GM19238 (cell line): ENCODE measurements around the gene CCDC183.
A peak's percentile ranks its signal among the peaks of the same experiment; 100 is the strongest.
"Not testable (repeated sequence)": the region's sequence is repeated elsewhere in the genome, so short reads cannot be mapped to it uniquely, and the experiment has no call there.

Experiments used
- DNase-seq: peaks from one replicate; pipeline ENCODE4 v3.0.0; 2011; ENCODE audit warnings: low spot score; ENCODE audit not compliant: insufficient read length

The CCDC183 gene

DNA sequence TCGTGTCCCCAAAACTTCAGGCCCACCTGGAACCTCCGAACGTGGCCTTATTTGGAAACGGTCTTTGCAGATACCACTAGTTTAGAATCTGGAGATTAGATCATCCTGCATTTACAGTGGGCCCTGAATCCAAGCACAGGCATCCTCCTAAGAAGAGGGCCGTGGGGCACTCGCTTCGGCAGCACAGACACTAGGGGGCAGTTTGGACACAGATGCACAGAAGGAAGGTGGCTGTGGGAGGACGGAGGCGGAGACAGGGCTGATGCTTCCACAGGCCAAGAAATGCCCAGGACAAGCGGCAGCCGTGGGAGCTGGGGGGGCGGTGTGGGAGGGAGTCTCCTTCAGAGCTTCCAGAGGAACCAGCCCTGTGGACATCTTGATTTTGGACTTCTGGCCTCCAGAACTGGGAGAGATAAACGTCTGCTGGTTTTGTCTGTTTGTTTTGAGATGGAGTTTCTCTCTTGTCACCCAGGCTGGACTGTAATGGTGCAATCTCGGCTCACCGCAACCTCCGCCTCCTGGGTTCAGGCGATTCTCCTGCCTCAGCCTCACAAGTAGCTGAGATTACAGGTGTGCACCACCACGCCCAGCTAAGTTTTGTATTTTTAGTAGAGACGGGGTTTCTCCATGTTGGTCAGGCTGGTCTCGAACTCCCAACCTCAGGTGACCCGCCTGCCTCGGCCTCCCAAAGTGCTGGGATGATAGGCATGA lies 35.1 kb upstream of the CCDC183 start:
- not testable (repeated sequence) for DNase-seq

DNA sequence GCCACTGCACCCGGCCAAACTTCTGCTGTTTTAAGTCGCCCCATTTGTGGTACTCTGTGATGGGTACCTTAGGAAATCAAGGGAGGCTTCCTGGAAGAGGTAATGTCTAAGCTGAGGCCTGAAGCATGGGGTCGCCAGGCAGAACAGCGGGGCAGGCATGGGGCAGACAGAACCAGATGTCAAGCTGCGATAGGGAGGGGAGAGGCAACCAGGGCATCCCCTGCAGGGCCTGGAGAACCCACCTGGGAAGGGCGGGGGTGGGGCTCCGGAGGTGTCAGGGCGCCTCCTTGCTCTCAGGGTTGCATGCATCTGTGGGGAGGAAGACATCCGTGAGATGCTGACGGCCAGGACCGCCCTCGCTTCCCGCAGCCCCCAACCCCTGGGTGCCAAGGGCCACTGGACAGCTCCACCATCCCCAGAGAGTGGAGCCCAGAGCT lies 34.6 kb upstream of the CCDC183 start:
- DNase-seq: no peak

DNA sequence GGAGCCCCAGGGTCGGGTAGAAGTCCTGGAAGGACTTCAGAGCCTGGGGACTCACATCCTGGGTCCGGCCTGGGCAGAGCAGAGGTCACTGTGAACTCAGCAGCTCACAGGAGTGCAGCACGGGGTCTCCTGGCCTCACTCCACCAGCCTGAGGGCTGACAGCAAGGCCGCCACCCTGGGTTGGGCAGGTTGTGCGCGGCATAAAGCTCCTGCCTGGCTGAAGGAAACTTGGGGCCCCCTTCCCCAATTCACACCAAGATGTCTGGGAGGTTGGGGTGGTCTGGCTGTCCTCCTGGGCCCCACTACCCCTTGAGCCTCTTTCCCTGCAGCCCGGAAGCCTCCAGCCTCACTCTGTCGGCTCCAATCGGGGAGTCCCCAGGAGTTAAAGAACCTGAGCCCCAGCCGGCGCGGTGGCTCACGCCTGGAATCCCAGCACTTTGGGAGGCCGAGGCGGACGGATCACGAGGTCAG lies 33.9 kb upstream of the CCDC183 start:
- DNase-seq: no peak

DNA sequence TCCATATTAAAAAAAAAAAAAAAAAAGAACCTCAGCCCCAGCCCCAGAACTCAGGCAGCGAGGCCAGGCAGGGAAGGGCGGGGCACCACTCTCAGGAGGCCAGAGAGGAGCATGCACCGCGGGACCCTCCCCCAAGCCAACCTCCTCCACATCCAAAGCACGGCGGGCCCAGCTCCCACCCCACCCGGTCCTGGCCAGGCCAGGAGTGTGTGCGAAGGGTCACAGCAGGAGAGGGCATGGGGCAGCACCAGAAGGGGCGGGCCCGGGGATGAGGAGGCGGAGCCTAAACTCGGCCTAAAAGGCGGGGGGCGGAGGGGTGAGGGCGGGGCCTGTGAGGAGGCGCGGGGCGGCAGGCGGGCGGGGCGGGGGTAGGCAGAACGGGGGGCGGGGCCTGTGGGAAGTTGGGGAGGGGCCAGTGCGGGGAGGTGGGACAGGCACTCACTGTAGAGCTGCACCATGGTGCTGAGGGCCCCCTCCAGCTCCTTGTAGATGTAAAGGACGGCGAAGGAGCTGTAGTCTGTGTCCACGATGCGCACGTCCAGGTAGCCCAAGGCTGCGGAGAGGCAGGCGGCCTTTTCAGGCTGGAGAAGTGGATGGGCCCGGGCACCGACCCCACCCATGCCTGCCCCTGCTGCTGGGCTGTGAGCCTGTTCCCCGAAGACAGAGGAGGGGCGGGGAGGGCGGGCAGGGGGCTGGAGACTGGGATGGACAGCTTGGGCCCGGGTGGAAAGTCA lies 33.1 kb upstream of the CCDC183 start:
- DNase-seq: no peak

DNA sequence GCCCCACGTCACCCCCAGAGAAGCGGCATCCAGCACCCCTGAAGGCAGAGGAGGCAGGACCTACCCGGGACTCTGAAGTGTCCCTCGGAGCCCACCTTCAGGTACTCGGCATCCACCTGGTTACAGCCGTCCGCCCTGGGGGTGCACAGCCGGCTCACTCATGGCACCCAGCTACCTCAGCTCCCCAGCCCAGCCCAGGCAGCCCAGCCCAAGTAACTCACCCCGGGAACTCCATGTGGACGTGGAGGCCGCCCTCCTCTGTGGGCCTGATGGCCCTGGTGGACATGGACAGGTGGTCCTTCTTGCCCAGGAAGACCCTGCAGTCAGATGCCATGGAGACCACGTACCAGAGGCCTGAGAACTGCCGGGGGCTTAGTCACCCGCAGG lies 32.5 kb upstream of the CCDC183 start:
- no peak for DNase-seq

DNA sequence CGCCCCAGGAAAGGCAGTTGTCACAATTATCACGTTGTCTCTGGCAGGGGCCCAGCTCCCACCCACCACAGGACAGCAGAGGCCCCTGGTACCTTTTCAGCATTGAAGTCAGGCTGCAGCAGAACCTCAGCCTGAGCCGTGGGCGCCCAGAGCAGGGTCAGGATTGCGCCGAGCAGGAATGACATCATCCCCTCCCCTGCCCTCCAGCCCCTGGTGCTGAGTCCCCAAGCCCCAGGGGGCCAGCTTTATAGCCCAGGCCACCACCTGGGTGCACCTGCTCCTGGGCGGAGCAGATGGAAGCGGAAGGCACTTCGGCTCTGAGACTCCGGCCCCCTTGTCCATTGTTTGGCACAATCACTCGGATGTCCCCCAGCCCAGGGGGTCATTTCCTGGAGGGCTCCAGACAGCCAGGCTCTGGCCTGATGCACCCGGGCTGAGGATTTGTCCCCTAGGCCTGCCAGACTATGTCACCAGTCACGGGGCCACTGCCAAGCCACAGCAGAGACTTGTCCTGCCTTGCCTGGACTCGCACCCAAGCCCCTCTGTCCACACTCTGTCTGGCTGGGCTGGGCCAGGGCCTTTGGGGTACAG lies 31.7 kb upstream of the CCDC183 start, which contains the start of gene LCN15:
Gene LCN15 (minus strand): TSS at position 218 of the 591 bp plus-strand sequence. CDS start 30 bp downstream, at position 188.
- DNase-seq: no peak

DNA sequence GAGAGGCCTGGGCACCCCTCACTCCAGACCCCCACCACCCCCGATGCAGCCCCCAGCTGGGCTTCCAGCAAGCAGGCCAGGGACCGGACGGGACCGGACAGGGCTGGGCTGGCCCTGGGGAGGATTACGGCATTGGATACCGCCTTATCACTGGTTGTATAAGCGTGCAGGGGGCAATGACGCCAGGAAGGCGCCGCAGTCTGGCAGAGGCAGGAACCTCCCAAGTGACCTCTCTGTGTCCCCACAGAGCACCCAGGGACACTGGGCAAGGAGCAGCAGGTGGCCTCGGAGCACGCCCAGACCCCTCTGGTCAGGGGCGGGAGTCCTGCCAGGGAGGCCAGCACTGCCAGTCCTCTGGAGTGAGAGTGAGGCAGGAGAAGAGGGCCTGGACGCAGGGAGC lies 31.1 kb upstream of the CCDC183 start:
- no peak for DNase-seq

DNA sequence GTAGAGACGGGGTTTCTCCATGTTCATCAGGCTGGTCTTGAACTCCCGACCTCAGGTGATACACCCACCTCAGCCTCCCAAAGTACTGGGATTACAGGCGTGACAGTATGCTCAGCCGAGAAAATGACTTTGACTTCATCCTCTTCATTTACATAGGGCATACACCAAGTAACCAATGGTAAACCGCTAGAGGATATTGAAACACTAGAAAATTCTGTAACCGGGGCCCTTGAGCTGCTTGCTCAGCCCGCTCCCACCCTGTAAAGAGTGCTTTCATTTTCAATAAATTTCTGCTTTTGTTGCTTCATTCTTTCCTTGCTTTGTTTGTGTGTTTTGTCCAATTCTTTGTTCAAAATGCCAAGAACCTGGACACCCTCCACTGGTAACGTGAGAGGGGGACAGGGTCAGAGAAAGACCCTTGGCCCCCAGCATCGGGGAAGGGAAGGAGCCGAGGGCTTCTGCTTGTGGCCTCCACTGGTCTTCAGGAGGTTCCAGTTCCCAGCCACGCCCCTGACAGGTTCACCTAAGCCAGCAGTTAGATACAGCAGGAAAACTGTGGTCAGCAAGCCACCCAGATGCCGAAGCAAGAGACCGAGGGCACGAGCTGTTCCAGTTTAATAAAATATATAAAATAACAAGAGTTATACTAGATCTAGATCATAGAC lies 30.3 kb upstream of the CCDC183 start:
- DNase-seq: not testable (repeated sequence)

DNA sequence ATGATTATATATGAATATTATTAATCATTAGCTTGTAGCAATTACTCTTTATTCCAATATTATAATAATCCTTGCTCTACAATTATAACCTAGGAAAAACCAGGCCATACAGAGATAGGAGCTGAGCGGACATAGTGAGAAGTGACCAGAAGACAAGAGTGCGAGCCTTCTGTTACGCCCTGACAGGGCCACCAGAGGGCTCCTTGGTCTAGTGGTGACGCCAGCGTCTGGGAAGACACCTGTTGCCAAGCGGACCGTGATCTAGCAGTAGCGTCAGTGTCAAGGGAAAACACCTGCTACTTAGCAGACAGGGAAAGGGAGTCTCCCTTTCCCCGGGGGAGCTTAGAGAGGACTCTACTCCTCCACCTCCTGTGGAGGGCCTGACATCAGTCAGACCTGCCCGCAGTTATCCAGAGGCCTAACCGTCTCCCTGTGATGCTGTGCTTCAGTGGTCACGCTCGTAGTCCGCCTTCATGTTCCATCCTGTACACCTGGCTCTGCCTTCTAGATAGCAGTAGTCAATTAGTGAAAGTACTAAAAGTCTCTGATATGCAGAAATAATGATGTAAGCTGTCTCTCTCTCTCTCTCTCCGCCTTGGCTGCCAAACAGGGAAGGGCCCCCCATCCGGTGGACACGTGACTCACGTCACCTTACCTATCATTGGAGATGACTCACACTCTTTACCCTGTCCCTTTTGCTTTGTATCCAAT lies 29.6 kb upstream of the CCDC183 start:
- not testable (repeated sequence) for DNase-seq

DNA sequence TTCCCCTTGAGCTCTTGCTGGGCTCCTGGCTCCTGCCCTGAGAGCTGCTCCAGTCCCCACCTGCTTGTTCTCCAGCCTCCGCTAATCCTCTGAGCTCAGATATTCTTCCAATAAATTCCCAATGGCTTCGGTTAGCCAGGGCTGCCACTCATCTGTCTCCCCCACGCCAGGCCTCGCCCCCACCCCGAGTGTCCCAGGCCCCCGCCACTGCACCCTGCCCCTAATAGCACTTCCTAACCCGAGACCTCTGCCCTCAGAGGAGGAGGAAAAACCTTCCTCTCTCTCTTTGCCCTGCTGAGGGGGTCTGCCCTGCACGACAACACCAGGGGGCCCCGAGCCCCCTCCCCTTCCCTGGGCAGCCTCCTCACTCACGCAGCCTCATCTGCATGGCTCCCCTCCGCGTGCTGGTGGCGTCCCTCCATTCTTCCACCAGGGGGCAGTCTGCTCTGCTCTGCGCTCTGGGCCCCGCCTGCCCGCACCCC lies 26.4 kb upstream of the CCDC183 start:
- peak; percentile 50 for DNase-seq

DNA sequence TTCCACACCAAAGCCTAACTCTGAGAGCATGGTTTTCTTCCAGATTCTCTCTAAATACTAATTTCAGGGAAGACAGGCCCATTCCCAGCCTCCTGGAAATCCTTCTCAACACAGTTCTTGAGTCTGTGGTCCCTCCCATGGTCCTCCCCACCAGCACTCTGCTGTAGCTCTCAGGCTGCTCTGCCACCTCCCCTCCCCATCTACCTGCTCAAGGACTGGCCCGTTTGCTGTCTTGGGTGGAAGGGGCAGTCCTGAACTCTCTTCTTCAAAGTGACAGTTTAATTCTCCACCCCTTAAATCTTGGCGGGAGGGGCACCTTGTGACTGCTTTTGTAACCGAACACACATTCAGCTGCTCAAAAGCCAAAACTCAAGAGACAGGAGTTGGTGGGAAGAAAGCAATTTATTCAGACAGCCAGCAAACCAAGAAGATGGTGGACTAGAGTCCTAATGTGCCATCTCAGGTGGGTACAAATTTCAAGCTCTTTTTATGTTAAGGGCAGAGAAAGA lies 24.2 kb upstream of the CCDC183 start:
- no peak for DNase-seq

DNA sequence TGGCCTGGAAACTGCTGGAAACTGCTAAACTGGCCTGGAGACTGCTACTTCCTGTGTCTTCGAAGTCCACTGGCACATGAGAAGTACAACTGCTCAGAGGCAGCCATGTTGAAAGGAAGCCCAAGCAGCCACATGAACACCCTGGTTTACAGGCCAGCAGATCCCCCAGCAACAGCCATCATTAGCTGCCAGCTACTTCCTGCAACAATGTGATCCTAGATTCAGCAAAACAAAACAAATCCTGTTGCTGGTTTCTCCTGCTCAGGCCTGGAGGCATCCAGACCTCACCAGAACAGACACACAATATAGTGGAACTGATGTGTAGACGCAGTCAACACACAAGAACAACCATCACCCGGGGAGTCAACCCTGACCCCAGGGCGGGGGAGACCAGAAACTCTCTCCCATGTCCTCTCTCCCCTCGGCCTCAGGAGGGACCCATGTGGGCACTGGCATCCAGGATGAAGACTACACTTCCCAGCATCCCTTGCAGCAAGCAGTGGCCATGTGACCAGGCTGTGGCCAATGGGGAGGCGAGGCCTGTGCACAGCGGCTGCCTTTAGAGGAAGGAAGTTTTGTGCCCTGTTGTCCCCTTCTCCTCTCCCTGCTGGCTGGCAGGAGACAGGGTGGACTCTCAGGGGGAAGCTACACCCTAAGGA lies 22.6 kb upstream of the CCDC183 start:
- peak; percentile 55 for DNase-seq

DNA sequence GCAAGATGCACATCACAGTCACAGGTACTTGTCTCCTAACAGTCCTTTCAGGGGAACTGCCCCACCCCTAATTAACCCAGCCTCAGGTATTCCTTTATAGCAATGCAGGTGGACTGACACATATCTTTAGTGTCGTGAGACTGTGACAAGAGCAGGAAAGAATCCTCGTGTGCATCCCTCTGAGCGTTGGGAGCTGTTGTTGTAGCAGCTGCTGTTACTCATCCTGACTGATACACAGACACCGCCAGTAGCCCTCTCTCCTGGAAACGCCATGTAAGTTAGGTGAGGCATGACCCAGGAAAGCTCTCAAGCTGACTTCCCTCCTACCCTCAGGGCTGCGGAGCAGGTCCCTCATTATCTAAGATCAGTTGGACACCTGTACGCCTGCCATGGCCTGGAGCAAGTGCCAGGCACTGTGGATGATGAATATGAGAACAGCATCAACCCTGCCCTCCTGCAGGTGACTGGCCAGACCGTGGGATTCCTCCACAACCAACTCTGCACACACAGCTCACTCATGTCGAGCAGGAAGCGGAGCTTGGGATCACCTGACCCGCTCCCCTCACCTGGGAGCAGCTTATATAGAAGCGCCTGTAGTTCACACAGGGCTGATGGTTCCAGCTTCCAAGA lies 21.6 kb upstream of the CCDC183 start:
- no peak for DNase-seq

DNA sequence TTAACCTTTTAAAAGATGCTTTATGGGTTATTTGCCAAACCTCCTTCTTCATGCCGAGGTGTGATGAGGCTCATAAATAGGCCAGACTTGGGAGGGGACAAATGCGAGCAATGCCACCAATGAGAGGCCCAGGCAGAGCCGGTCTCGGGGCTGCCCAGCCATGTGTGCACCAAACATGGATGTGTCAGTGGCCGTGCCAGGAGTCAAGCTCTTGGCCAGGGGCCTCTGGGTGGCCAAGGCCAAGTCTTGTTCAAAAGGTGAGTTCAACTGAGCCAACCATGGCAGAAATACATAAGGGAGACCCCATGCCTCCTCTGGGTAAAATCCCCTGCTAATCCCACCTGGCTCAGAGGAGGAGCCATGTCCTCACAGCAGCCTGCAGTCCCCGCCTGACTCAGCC lies 20.9 kb upstream of the CCDC183 start:
- DNase-seq: no peak

DNA sequence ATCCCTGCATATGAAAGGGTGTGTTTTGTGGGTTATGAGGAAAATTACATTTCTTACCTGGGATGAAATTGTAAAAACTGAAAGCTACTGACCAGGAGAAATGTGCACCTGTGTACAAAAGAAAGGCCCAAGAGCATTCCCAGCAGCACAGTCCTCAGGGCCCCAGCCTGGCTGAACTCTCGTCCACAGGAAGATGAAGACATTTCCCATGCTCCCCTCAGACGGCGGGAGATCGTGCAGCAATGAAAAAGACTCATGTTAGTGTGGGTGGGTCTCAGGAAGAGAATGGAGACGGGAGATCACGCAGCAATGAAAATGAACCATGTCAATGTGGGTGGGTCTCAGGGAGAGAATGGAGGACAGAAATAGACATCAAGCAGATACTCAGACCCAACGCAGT lies 19.2 kb upstream of the CCDC183 start:
- no peak for DNase-seq

DNA sequence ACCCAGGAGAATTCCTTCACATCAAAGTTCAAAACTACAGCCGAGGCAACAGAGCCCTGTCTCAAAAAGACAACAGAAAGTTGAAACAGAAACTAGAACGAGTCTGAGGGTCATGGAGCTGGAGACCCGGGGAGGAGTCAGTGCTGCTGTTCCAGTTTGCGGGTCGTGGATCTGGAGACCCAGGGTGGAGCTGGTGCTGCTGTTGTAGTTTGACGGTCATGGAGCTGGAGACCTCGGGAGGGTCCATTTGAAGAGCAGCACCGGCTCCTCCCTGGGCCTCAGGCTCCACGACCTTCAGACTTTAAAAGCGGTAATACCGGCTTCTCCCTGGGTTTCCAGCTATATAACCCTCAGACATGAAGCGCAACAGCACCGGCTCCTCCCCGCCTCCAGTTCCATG lies 18.8 kb upstream of the CCDC183 start:
- no peak for DNase-seq

DNA sequence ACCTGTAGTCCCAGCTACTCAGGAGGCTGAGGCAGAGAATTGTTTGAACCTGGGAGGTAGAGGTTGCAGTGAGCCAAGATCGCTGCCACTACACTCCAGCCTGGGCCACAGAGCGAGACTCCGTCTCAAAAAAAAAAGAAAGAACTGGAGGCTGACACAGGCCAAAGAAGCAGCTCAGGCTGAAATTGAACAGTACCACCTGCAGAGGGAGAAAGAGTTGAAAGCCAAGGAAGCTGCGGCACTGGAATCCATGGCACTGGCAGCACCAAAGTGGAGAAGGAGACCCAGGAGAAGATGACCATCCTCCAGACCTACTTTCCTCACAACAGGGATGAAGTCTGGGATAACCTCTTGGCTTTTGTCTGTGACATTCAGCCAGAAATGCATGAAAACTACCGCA lies 16.3 kb upstream of the CCDC183 start:
- no peak for DNase-seq

DNA sequence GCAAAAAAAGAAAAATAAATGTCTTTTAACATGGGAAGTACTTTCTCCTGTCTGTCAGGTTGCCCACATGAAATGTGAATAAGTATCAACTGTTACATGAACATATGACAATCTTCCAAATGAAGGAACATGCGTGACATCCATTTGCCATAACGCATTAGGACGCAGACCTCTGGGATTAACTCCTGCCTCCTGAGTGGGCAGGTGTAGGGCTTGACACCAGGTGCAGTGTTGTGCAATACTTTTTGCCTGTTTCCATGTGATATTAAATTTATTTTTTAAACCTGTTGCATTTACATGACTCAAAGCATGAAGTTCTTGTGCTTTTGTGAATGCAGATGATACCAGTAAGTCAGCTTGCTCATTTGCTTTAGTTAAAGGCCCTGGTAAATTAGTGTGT lies 13.7 kb upstream of the CCDC183 start:
- DNase-seq: no peak

DNA sequence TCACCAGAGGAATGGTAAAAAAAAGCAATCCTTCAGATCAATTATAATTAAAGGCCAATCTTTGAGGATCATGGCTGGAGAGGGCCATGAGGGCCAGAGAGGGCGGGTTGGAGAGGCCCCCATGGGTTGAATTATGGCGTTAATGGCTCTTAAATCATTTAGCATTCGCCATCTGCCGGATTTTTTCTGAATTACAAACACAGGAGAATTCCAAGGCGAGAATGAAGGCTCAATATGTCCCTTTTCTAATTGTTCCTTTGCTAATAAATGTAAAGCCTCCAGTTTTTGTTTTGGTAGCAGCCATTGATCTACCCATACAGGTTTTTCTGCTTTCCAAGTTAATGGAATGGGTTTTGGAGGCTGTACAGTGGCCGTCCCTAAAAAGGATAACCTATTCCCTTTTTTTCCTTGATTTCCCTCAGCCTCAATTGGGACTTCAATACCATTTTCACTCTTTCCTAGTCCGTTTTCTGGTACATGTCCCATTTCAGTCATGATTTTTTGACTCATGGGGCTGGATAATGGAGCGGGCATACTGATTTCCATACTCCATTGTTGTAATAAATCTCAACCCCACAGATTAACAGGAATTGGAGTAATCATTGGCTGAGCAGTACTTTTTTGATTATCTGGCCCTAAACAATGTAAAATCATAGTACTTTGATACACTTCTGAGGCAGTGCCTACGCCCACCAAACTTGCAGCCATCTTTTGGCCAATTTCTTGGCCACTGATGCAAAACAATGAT lies 11.7 kb upstream of the CCDC183 start:
- DNase-seq: no peak
